Progenitor cell of endocrine pancreas (in vitro differentiated cells): Measurements from ENCODE around the gene STOX2. TPM values are rescaled to one million over a fixed set of nuclear protein-coding genes. Genes with fewer than 3 reads are reported as not detected.
A peak's percentile ranks its signal among the peaks of the same experiment; 100 is the strongest.

ENCODE experiments used
- DNase-seq: peaks from one replicate; pipeline ENCODE4 v3.0.0; 2021; ENCODE audit warnings: low spot score; ENCODE audit not compliant: unreplicated experiment
- H3K27ac Mint-ChIP-seq: 2 replicates; pipeline ENCODE4 v1.8.0; 2021; ENCODE audit warnings: mild to moderate bottlenecking, moderate library complexity, mixed read lengths
- H3K27me3 Mint-ChIP-seq: 2 replicates; pipeline ENCODE4 v1.8.0; 2021; ENCODE audit warnings: mixed read lengths
- H3K36me3 Mint-ChIP-seq: 2 replicates; pipeline ENCODE4 v1.8.0; 2022; ENCODE audit warnings: mixed read lengths; ENCODE audit not compliant: insufficient read depth
- H3K4me1 Mint-ChIP-seq: 2 replicates; pipeline ENCODE4 v1.8.0; 2021; ENCODE audit warnings: low read depth, mixed read lengths
- H3K4me3 Mint-ChIP-seq: 2 replicates; pipeline ENCODE4 v1.8.0; 2021; ENCODE audit warnings: low read depth, mild to moderate bottlenecking, moderate library complexity, mixed read lengths
- H3K9me3 Mint-ChIP-seq: 2 replicates; pipeline ENCODE4 v1.8.0; 2021; ENCODE audit warnings: low read depth, mixed read lengths
- long read RNA-seq: library from polyadenylated mRNA; unstranded; transcript quantifications from one replicate; pipeline ENCODE4 v2.0.0, GENCODE V29; 2020
- total RNA-seq: library from RNA; stranded (reverse); gene quantifications from 2 replicates; pipeline ENCODE4 v1.2.1, GENCODE V29; 2021
- TF ChIP-seq, protein P1 (sequence below): fragments of 200-600 bp; sonication (generic); IDR thresholded peaks from one replicate; pipeline ENCODE4 v1.5.0; 2021; ENCODE audit warnings: antibody characterized with exemption, mild to moderate bottlenecking; ENCODE audit not compliant: unreplicated experiment

The STOX2 gene, protein sequence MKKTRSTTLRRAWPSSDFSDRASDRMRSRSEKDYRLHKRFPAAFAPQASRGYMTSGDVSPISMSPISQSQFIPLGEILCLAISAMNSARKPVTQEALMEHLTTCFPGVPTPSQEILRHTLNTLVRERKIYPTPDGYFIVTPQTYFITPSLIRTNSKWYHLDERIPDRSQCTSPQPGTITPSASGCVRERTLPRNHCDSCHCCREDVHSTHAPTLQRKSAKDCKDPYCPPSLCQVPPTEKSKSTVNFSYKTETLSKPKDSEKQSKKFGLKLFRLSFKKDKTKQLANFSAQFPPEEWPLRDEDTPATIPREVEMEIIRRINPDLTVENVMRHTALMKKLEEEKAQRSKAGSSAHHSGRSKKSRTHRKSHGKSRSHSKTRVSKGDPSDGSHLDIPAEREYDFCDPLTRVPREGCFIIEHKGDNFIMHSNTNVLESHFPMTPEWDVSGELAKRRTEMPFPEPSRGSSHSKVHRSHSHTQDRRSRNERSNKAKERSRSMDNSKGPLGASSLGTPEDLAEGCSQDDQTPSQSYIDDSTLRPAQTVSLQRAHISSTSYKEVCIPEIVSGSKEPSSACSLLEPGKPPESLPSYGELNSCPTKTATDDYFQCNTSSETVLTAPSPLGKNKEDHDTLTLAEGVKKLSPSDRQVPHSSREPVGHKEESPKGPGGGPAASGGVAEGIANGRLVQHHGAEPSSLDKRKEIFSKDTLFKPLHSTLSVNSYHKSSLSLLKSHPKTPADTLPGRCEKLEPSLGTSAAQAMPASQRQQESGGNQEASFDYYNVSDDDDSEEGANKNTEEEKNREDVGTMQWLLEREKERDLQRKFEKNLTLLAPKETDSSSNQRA (N-terminal part only)
- total RNA-seq = 21.9 and 23.8 TPM in 2 replicates
- long read RNA-seq, partial matches to known transcripts = 5 of 25 reads
- long read RNA-seq, other reads (novel, unspliced or antisense) = 16 of 25 reads

DNA sequence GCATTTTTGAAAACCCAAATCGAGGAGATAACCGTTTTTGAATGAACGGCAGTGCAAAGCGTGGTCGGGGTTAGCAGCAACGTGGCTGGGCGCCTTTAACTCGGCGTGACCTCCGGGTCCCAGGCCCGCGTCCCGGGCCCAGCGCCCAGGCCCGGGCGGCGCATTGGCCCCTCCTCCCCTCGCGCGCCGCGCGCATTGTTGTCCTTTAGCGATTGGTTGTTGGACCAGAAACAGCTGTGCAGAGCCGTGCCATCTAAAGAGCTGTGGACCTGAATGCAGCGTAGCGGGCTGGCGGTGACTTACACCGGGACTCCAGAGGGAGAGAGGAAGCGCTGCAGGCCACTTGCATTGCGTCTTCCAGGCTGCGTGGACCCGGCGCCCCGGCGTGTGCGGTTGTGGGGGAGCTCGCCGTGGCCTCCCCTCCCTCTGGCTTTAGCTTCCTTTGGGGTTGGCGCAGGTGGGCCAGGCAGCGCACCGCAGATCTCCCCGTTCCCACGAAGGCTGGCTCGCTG is at the start of gene STOX2:
Gene STOX2 (plus strand): TSS at position 227 of the 512 bp plus-strand sequence. CDS start 1,484 bp downstream, outside the sequence.
- Mint-ChIP-seq H3K36me3 (peaks cover 3% of the 10 kb centered on the region), H3K4me3 (peak within 1 kb of the TSS; percentile 80), H3K4me1 (peaks cover 8% of the 10 kb centered on the region), H3K27ac (peak within 1 kb of the TSS; percentile 42), H3K27me3 (peaks cover 33% of the 10 kb centered on the region), H3K9me3 (peaks cover 6% of the 10 kb centered on the region)
- DNase-seq = peak; percentile 64
- TF ChIP-seq, protein P1, sequence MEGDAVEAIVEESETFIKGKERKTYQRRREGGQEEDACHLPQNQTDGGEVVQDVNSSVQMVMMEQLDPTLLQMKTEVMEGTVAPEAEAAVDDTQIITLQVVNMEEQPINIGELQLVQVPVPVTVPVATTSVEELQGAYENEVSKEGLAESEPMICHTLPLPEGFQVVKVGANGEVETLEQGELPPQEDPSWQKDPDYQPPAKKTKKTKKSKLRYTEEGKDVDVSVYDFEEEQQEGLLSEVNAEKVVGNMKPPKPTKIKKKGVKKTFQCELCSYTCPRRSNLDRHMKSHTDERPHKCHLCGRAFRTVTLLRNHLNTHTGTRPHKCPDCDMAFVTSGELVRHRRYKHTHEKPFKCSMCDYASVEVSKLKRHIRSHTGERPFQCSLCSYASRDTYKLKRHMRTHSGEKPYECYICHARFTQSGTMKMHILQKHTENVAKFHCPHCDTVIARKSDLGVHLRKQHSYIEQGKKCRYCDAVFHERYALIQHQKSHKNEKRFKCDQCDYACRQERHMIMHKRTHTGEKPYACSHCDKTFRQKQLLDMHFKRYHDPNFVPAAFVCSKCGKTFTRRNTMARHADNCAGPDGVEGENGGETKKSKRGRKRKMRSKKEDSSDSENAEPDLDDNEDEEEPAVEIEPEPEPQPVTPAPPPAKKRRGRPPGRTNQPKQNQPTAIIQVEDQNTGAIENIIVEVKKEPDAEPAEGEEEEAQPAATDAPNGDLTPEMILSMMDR = no peak

DNA sequence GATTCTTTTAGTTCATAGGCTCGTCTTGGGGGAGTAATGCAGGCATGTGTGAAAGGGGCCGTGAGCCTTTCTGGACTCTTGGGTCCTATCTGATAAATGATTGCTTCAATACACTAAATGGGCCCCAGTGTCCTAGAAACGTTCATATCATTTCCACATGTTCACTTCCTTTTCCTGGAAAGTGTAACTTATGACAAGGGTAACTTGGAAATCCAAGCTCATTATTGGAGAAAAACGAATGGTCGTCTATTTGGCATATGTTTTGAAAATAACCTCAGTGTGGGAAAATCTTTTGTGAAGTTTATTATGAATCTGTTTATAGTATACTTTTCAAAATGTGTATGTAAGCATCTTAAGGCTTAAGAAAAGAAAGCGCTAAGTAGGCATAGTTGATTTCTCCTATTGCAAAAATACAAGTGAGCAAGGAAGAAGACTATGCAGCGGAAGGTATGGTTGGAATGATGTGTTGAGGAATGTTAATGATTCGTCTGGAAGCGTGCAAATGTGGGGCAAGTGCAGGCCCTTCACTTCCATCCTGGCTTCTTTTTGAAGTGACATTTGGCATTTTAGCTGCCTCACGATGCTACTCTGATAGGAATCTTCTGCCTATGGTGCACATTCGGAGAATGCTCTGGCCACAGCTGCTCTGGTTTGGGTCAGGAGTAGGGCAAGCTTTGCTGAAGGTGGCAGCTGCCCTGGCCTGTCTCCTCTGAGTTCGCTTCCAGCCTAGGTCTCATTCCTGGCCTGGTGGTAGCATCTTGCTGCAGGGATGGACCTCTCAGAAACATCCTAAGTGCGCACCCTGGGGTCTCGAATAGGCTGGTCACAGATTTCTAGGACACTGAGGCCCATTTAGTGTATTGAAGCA is 49.5 kb upstream of the STOX2 start:
- TF ChIP-seq, protein P1 = no peak
- Mint-ChIP-seq H3K27ac (no peak overlapping the region), H3K4me3 (no peak overlapping the region), H3K4me1 (peaks cover 8% of the 10 kb centered on the region), H3K27me3 (peaks cover 12% of the 10 kb centered on the region), H3K36me3 (peaks cover 5% of the 10 kb centered on the region), H3K9me3 (peaks cover 8% of the 10 kb centered on the region)
- no peak for DNase-seq

DNA sequence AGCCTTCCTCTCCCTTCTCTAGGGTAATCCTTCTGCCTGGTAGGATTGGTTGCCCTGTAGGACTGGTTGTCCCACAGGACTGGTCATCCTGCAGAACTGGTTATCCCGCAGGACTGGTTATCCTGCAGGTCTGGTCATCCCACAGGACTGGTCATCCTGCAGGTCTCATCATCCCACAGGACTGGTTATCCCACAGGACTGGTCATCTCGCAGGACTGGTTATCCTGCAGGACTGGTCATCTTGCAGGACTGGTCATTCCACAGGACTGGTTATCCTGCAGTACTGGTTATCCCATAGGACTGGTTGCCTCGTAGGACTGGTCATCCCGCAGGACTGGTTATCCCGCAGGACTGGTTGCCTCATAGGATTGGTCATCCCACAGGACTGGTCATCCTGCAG is 48.1 kb upstream of the STOX2 start:
- Mint-ChIP-seq H3K27ac (no peak overlapping the region), H3K4me1 (peaks cover 8% of the 10 kb centered on the region), H3K36me3 (peaks cover 5% of the 10 kb centered on the region), H3K4me3 (no peak overlapping the region), H3K27me3 (peaks cover 9% of the 10 kb centered on the region), H3K9me3 (peaks cover 8% of the 10 kb centered on the region)
- DNase-seq = no peak
- TF ChIP-seq, protein P1 = no peak

GRCh38 chr4:183858011-183858615 is 47.0 kb upstream of the STOX2 start:
- Mint-ChIP-seq H3K27ac (no peak overlapping the region), H3K4me1 (peaks cover 7% of the 10 kb centered on the region), H3K4me3 (no peak overlapping the region), H3K9me3 (peaks cover 8% of the 10 kb centered on the region), H3K36me3 (peaks cover 5% of the 10 kb centered on the region), H3K27me3 (peaks cover 9% of the 10 kb centered on the region)
- TF ChIP-seq, protein P1 = no peak
- DNase-seq = no peak
